Naive thymus-derived CD4-positive, alpha-beta T cell (primary cell): ENCODE data around the gene SERPING1. TPM values are rescaled to one million over a fixed set of nuclear protein-coding genes. Genes with fewer than 3 reads are reported as not detected.

Experiments
- ATAC-seq: fragments of 150-1000 bp; cut with Tn5 transposase; 2 replicates; pipeline ENCODE4 v1.10.0; 2021; ENCODE audit warnings: mild to moderate bottlenecking, moderate library complexity
- CTCF ChIA-PET: fragments of 350-600 bp; sonication (Branson Sonifier 250); formaldehyde crosslinking; loops from one replicate; lab custom pipeline; 2021; ENCODE audit warnings: antibody characterized with exemption; lab: Charles Lee
- POLR2A ChIA-PET: fragments of 350-600 bp; sonication (Branson Sonifier 250); formaldehyde crosslinking; loops from one replicate; lab custom pipeline; 2021; ENCODE audit warnings: antibody characterized with exemption, inconsistent platforms; lab: Charles Lee
- DNase-seq, 9 donors: peaks; one replicate each; pipeline versions ENCODE4 v3.0.0 to v3.0.0-alpha.2; 2020 to 2022; ENCODE audit warnings: mixed read lengths in 1 of 9
- H3K27ac ChIP-seq: one replicate; pipeline ENCODE4 v1.7.0; 2013; ENCODE audit warnings: mild to moderate bottlenecking, low read depth, low read length, moderate library complexity
- H3K27me3 ChIP-seq, 2 donors: one replicate each; pipeline ENCODE4 v1.7.0; 2013; ENCODE audit warnings: low read length in 2 of 2, mild to moderate bottlenecking in 2 of 2, moderate library complexity in 2 of 2; ENCODE audit not compliant: control insufficient read depth in 2 of 2, insufficient read depth in 2 of 2
- H3K36me3 ChIP-seq, 3 experiments: 1 replicate in 2 of 3; 2 replicates in 1 of 3; pipeline ENCODE4 v1.7.0; 2013; ENCODE audit warnings: low read length in 3 of 3, mild to moderate bottlenecking in 3 of 3, moderate library complexity in 1 of 3; ENCODE audit not compliant: insufficient read depth in 3 of 3, control insufficient read depth in 2 of 3
- H3K4me1 ChIP-seq, 2 donors: one replicate each; pipeline ENCODE4 v1.7.0; 2013; ENCODE audit warnings: low read length in 2 of 2, mild to moderate bottlenecking in 2 of 2, moderate library complexity in 1 of 2; ENCODE audit not compliant: control insufficient read depth in 2 of 2, insufficient read depth in 2 of 2
- H3K4me3 ChIP-seq: 2 replicates; pipeline ENCODE4 v1.7.0; 2013; ENCODE audit warnings: mild to moderate bottlenecking, low read length
- H3K9me3 ChIP-seq, 3 experiments: 1 replicate in 2 of 3; 2 replicates in 1 of 3; pipeline ENCODE4 v1.7.0; 2013; ENCODE audit warnings: low read length in 3 of 3; ENCODE audit not compliant: control insufficient read depth in 2 of 3
- H3K27ac Mint-ChIP-seq, 9 donors: one replicate each; pipeline ENCODE4 v1.8.0; 2020 to 2022; ENCODE audit warnings: mixed read lengths in 9 of 9, mild to moderate bottlenecking in 8 of 9, moderate library complexity in 5 of 9, inconsistent platforms in 2 of 9
- H3K27me3 Mint-ChIP-seq, 5 donors: one replicate each; pipeline ENCODE4 v1.8.0; 2021 to 2022; ENCODE audit warnings: mixed read lengths in 5 of 5, mild to moderate bottlenecking in 1 of 5
- H3K36me3 Mint-ChIP-seq, 5 donors: one replicate each; pipeline ENCODE4 v1.8.0; 2020 to 2022; ENCODE audit warnings: mixed read lengths in 5 of 5, mild to moderate bottlenecking in 3 of 5, inconsistent platforms in 1 of 5
- H3K4me1 Mint-ChIP-seq, 7 donors: one replicate each; pipeline ENCODE4 v1.8.0; 2020 to 2022; ENCODE audit warnings: mixed read lengths in 7 of 7, mild to moderate bottlenecking in 3 of 7, inconsistent platforms in 1 of 7
- H3K4me3 Mint-ChIP-seq, 10 donors: one replicate each; pipeline ENCODE4 v1.8.0; 2020 to 2022; ENCODE audit warnings: mild to moderate bottlenecking in 10 of 10, mixed read lengths in 10 of 10, moderate library complexity in 6 of 10, inconsistent platforms in 2 of 10
- H3K9me3 Mint-ChIP-seq, 11 donors: one replicate each; pipeline ENCODE4 v1.8.0; 2020 to 2022; ENCODE audit warnings: mixed read lengths in 11 of 11, mild to moderate bottlenecking in 4 of 11, inconsistent platforms in 1 of 11, moderate library complexity in 1 of 11
- intact Hi-C, 2 donors: fragments of 100-400 bp; cut with micrococcal nuclease; formaldehyde crosslinking; loops; one replicate each; pipeline ENCODE4 v1.15.1; 2023
- polyA plus RNA-seq, 2 donors: library from polyadenylated mRNA; unstranded; fragments of 300-500 nt; fragmentation: Illumina TruSeq; gene quantifications; one replicate each; pipeline ENCODE4 v1.2.3, GENCODE V29; 2021
- total RNA-seq, 6 experiments: library from RNA in 5 of 6; stranded (reverse) in 5 of 6; gene quantifications; 1 replicate in 5 of 6; 2 replicates in 1 of 6; pipeline ENCODE4 v1.2.3 and lab custom pipeline; 2021 to 2026

The SERPING1 gene
- total and polyA plus RNA-seq, 7 experiments from 2014 or later, result 0.21 to 3.7 (median 0.97) TPM; not detected in 4

DNA sequence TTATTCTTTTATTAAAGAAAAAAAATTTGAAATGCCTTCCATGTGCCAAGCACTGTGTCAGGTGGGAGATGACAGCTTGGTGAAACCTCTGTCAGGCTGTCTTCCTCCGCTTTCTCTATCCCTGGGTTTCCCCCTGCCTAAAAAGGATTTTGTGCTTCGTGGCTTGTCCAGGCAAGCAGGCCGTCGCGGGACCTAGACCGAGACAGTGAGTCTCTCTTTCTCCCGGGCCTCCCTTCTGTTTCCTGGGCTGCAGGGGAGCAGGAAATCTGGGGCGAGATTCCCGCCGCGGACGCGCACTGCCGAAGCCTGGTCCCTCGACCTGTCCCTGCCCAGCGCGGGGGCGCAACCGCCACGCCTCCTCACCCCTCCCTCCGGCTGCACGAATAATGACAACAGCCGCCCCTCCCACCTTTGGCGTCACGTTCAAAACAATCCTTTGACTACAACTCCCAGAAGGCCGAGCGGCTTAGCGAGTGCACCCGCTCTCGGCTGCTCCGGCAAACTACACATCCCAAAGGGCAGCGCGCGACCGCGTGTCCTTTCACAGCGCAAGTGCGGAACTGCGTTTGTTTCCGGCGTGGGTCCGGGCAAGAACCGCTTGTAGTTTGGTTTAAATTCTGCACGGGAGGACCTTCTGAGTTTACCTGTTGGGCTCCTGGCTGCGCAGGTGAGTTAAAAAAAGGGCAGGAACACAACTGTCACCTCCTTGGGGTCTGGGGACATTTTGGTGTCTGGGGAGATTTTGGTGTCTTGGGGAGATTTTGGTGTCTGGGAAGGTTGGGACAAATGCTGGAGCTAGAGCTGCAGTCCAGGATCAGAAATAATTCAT is 59.9 kb downstream of the SERPING1 start, which contains the start of gene CLP1:
CLP1 (plus strand) TSS at position 569 of the 829 bp plus-strand sequence. CDS start 1,715 bp downstream, outside the sequence.
- peak within 1 kb of the TSS; percentile 88 to 98 (median 94) for H3K27ac Mint-ChIP-seq
- ATAC-seq (peak; percentile 99), DNase-seq (peak; percentile 87 to 99 (median 98))
- peaks cover 4 to 22% (median 11%) of the 10 kb centered on the region in 5 donors for H3K36me3 Mint-ChIP-seq
- H3K9me3 Mint-ChIP-seq, result no peaks in the 10 kb centered on the region
- H3K27ac ChIP-seq, result peak within 1 kb of the TSS; percentile 92
- no peaks in the 10 kb centered on the region for H3K27me3 ChIP-seq
- POLR2A ChIA-PET, result interaction anchor here (0.8 to 2.0 kb wide), 8 partner anchors 10 to 175 kb away, joined by 3 to 13 read pairs (median 4); partner anchors contain the start of genes MED19, TMX2 and UBE2L6
- intact Hi-C loops, result loop anchor here (1.0 to 5.0 kb wide), 17 partner anchors 8 to 1893 kb away; partner anchors contain the start of genes MED19 (in 2 of the 2), SELENOH (in 2 of the 2), SSRP1 (in 2 of the 2) and TIMM10 (in 2 of the 2)
- peaks cover 8 to 45% (median 36%) of the 10 kb centered on the region in 7 donors for H3K4me1 Mint-ChIP-seq
- H3K4me3 Mint-ChIP-seq, result peak within 1 kb of the TSS; percentile 89 to 100 (median 94)
- H3K36me3 ChIP-seq, result peaks cover 16 to 32% (median 21%) of the 10 kb centered on the region in 3 experiments
- CTCF ChIA-PET, result interaction anchor here (0.8 to 1.4 kb wide), 2 partner anchors 9 to 14 kb away, joined by 3 to 4 read pairs; no protein-coding TSS in a partner anchor
- H3K4me3 ChIP-seq, result peak within 1 kb of the TSS; percentile 64
- H3K9me3 ChIP-seq, result no peaks in the 10 kb centered on the region
- H3K27me3 Mint-ChIP-seq, result no peaks in the 10 kb centered on the region
- H3K4me1 ChIP-seq, result peaks cover 4 to 10% of the 10 kb centered on the region in 2 donors

DNA sequence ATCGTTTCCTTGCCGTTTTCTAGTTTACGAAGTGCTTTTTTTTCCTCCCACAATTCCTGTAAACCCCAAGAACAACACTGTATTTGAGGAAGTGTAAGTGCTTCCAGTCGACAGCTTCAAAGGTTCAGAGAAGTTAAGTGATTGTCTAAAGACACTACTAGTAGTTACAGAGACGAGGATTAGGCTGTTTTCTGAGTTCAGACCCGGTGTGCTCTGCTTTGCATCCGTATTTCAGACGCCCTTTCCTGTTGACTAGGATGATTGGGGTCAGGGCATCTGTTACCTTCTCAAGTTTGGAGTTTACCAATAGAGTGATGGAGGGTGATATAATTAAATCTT is 60.5 kb downstream of the SERPING1 start:
- ATAC-seq, result no peak
- POLR2A ChIA-PET, result interaction anchor here (0.7 to 2.0 kb wide), 4 partner anchors 9 to 929 kb away, joined by 3 to 13 read pairs (median 4); no protein-coding TSS in a partner anchor
- intact Hi-C loops, result loop anchor here in 1 of 2 donors (5.0 kb wide), 1 partner anchor 231 kb away; the partner anchor contains the start of gene SLC43A3

DNA sequence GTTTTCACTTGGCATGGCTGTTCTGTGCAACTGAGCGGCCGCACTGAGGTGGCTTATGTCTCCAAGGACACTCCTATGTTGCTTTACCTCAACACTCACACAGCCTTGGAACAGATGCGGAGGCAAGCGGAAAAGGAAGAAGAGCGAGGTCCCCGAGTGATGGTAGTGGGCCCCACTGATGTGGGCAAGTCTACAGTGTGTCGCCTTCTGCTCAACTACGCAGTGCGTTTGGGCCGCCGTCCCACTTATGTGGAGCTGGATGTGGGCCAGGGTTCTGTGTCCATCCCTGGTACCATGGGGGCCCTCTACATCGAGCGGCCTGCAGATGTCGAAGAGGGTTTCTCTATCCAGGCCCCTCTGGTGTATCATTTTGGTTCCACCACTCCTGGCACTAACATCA is 62.2 kb downstream of the SERPING1 start:
- intact Hi-C loops, result loop anchor here (5.0 kb wide), 2 partner anchors 232 to 628 kb away; partner anchors contain the start of gene SLC43A3 (in 1 of the 2)
- H3K4me3 Mint-ChIP-seq, result peak overlapping the region in 3 of 10 donors; percentile 17 to 33 (median 27)
- POLR2A ChIA-PET, result interaction anchor here (1.2 kb wide), 1 partner anchor 82 kb away, joined by 3 read pairs; the partner anchor contains the start of gene SELENOH

More for the DNA sequence above, 60.5 kb downstream of the SERPING1 start:
- Mint-ChIP-seq H3K27ac (peak overlapping the region; percentile 88 to 98 (median 94)), H3K36me3 (peaks cover 9 to 26% (median 15%) of the 10 kb centered on the region in 5 donors), H3K27me3 (no peaks in the 10 kb centered on the region), H3K4me3 (peak overlapping the region; percentile 89 to 100 (median 94)), H3K9me3 (no peaks in the 10 kb centered on the region), H3K4me1 (peaks cover 8 to 47% (median 42%) of the 10 kb centered on the region in 7 donors)
- no peaks in the 10 kb centered on the region for H3K9me3 ChIP-seq
- no peaks in the 10 kb centered on the region for H3K27me3 ChIP-seq
- H3K4me1 ChIP-seq, result peaks cover 4 to 10% of the 10 kb centered on the region in 2 donors
- CTCF ChIA-PET, result interaction anchor here (1.4 kb wide), 1 partner anchor 9 kb away, joined by 4 read pairs; no protein-coding TSS in a partner anchor
- H3K4me3 ChIP-seq, result peak overlapping the region; percentile 64
- H3K27ac ChIP-seq, result peak overlapping the region; percentile 92
- DNase-seq, result peak in 1 of 9 donors; percentile 16
- H3K36me3 ChIP-seq, result peaks cover 16 to 37% (median 22%) of the 10 kb centered on the region in 3 experiments

DNA sequence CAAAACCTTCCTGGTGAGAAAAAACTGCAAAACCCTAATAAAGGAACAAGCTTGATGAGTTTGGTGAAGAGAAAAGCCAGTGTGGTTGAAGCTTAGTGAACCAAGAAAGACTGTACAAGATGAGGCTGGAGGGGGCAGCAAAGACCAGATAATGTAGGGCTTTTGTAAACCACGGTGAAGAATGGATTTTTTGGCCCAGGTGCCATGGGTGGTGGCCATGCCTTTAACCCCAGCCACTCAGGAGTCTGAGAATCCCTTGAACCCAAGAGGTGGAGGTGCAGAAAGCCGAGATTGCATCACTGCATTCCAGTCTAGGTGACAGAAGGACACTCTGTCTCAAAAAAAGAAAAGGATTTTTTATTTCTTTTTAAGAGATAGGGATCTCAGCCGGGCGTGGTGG is 65.4 kb downstream of the SERPING1 start:
- H3K4me1 Mint-ChIP-seq, result peaks cover 15 to 54% (median 41%) of the 10 kb centered on the region in 7 donors

More for the DNA sequence above, 62.2 kb downstream of the SERPING1 start:
- Histone ChIP-seq H3K4me1 (peaks cover 4 to 10% of the 10 kb centered on the region in 2 donors), H3K4me3 (no peak overlapping the region), H3K9me3 (no peaks in the 10 kb centered on the region), H3K27me3 (no peaks in the 10 kb centered on the region), H3K27ac (no peak overlapping the region), H3K36me3 (peaks cover 16 to 38% (median 22%) of the 10 kb centered on the region in 3 experiments)
- Mint-ChIP-seq H3K27me3 (no peaks in the 10 kb centered on the region), H3K9me3 (no peaks in the 10 kb centered on the region), H3K27ac (peak overlapping the region in 1 of 9 donors; percentile 43), H3K4me1 (peaks cover 10 to 45% (median 43%) of the 10 kb centered on the region in 7 donors), H3K36me3 (peaks cover 9 to 26% (median 15%) of the 10 kb centered on the region in 5 donors)
- DNase-seq (no peak), ATAC-seq (no peak)
- CTCF ChIA-PET, result interaction anchor here (1.0 kb wide), 2 partner anchors 10 to 92 kb away, joined by 3 to 4 read pairs; partner anchors contain the start of gene UBE2L6

DNA sequence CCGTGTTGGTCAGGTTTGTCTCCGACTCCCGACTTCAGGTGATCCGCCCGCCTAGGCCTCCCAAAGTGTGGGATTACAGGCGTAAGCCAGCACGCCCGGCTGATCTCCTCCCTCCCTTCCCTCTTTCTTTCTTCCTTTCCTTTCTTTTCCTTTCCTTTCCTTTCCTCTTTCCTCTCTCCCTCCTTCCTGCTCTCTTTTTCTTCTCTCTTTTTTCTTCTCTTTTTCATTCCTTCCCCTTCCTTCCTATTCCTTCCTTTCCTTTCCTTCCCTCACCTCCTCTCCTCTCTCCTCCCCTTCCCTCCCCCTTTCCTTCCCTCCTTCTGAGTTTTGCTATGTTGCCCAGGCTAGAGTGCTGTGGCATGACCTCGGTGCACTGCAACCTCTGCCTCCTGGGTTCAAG is 66.5 kb downstream of the SERPING1 start:
- Histone ChIP-seq H3K9me3 (no peaks in the 10 kb centered on the region), H3K27ac (no peak overlapping the region), H3K36me3 (peaks cover 16 to 42% (median 22%) of the 10 kb centered on the region in 3 experiments), H3K27me3 (no peaks in the 10 kb centered on the region), H3K4me3 (no peak overlapping the region), H3K4me1 (peaks cover 1 to 7% of the 10 kb centered on the region in 2 donors)
- no peaks in the 10 kb centered on the region for H3K27me3 Mint-ChIP-seq
- no peak for DNase-seq
- H3K4me1 Mint-ChIP-seq, result peaks cover 14 to 47% (median 36%) of the 10 kb centered on the region in 7 donors
- H3K36me3 Mint-ChIP-seq, result peaks cover 9 to 26% (median 15%) of the 10 kb centered on the region in 5 donors
- peaks cover 0 to 13% (median 0%) of the 10 kb centered on the region in 11 donors for H3K9me3 Mint-ChIP-seq
- ChIA-PET CTCF (interaction anchor here (1.1 kb wide), 1 partner anchor 137 kb away, joined by 3 read pairs; no protein-coding TSS in a partner anchor), POLR2A (no interaction called here)
- ATAC-seq, result no peak
- H3K27ac Mint-ChIP-seq, result no peak overlapping the region
- no peak overlapping the region for H3K4me3 Mint-ChIP-seq
- intact Hi-C loops, result loop anchor here in 1 of 2 donors (5.0 kb wide), 1 partner anchor 623 kb away; no protein-coding TSS in a partner anchor

More for the DNA sequence above, 65.4 kb downstream of the SERPING1 start:
- Histone ChIP-seq H3K4me1 (peaks cover 6 to 11% of the 10 kb centered on the region in 2 donors), H3K27ac (no peak overlapping the region), H3K36me3 (peaks cover 16 to 38% (median 22%) of the 10 kb centered on the region in 3 experiments), H3K9me3 (no peaks in the 10 kb centered on the region), H3K4me3 (no peak overlapping the region), H3K27me3 (no peaks in the 10 kb centered on the region)
- Mint-ChIP-seq H3K36me3 (peaks cover 9 to 26% (median 15%) of the 10 kb centered on the region in 5 donors), H3K27ac (peak overlapping the region in 1 of 9 donors; percentile 28), H3K9me3 (peaks cover 0 to 13% (median 0%) of the 10 kb centered on the region in 11 donors), H3K4me3 (no peak overlapping the region), H3K27me3 (no peaks in the 10 kb centered on the region)
- intact Hi-C loops, result loop anchor here in 1 of 2 donors (5.0 kb wide), 1 partner anchor 624 kb away; no protein-coding TSS in a partner anchor
- POLR2A ChIA-PET, result interaction anchor here (0.6 to 1.7 kb wide), 3 partner anchors 13 to 327 kb away, joined by 3 to 4 read pairs (median 3); partner anchors contain the start of genes SSRP1 and YPEL4
- CTCF ChIA-PET, result interaction anchor here (0.6 to 1.0 kb wide), 3 partner anchors 62 to 132 kb away, joined by 3 to 5 read pairs (median 3); partner anchors contain the start of gene TIMM10
- DNase-seq (no peak), ATAC-seq (no peak)
